NCI-H1105 (cell line): ENCODE data around the gene RSRP1.
"Not testable (repeated sequence)": the region's sequence is repeated elsewhere in the genome, so short reads cannot be mapped to it uniquely, and the experiment has no call there.

Experiments
- DNase-seq: peaks from one replicate; lab custom pipeline; 2025; lab: John Stamatoyannopoulos, UW

RSRP1 gene, protein sequence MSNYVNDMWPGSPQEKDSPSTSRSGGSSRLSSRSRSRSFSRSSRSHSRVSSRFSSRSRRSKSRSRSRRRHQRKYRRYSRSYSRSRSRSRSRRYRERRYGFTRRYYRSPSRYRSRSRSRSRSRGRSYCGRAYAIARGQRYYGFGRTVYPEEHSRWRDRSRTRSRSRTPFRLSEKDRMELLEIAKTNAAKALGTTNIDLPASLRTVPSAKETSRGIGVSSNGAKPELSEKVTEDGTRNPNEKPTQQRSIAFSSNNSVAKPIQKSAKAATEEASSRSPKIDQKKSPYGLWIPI

DNA sequence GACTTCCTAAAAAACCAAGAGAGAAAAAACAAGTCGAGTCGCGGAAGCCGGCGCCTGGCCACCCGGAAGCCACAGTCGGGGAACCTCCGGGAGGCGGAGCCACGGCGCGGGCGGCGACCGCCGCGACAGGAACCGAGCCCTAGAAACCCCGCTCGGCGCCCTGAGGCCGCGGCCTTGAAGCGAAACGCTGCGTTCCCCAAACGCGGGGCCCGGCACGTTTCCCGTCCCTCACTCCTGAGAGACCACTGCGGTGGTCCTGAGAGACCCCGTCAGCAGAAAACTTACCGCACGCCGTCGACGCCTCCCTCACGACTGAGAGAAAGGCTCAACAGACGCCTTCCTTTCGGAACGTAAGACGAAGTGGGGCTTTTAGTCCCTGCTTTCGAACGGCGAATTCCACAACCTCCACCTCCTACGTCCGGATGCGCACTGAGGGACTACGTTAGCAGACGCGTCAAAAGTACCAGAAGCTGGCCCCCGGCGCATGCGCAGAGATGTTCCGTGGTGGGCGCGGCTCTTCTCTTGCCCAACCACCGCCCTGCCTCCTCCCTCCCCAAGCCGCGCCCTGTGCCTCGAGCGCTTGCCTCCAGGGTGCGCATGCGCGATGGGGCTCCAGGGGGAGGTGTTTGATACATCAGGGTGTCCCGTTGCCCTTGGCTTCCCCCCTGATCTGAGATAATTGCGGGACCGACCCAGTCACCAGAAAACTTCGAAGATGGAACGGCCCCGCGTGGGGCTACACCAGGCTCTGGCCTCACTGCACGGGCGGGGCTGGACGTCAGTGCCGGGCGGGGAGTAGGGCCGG lies at the start of gene RSRP1:
Gene RSRP1 (minus strand): TSS at position 431 of the 805 bp plus-strand sequence. CDS start 491 bp downstream, outside the sequence.
- DNase-seq: peak; percentile 99

DNA sequence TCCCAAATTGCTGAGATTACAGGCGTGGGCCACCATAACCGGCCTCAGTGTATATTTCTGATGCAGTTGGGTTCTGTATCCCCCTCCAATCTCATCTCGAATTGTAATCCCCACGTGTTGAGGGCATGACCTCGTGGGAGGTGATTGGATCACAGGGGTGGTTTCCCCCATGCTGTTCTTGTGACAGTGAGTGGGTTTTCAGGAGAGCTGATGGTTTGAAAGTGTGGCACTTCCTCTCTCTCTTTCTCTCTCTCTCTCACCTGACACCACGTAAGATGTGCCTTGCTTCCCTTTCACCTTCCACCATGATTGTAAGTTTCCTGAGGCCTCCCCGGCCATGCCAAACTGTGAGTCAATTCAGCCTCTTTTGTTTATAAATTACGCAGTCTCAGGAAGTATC lies 49.2 kb upstream of the RSRP1 start:
- not testable (repeated sequence) for DNase-seq

DNA sequence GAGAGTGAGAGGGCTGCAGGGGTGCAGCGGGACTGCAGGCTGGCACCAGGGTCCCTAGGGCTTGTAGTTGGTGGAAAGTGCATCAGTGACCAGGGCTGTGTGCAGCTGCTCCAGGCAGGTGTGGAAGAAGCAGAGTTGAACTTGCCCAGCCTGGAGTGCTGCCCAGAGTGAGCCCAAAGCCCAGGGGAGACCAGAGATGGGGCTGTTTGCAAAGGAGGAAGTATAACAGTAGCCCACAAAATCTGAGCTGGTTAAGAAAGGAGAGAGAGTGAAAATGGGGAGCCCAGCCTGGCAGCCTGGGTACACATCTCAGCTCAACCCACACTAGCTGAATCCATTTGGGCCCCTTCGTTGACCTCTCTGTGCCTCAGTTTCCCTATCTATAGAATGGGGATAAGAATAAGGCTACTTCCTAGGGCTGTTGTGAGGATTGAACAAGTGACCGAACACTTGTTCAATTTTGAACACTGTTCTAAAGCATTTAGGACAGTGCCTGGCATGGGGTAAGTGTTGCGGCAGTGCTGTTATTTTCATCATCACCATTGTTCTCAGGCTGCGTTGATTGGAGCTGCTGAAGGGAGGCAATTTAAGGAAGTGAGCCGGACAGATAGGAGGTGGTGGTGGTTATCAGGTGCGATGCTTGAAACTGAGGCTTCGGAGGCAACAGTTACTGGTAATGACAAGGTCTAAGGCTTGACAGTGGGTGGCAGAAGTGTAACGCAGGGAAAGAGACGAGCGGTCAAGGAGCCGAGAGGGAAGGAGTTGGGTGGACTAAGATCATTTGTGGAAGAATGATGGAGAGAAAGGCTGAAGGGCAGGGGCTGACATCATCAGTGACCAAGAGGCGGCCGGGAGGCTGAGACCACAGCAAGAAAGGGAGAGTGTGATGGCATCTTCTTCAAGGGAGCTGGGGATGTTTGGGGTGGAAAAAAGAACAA lies 47.9 kb upstream of the RSRP1 start:
- not testable (repeated sequence) for DNase-seq

DNA sequence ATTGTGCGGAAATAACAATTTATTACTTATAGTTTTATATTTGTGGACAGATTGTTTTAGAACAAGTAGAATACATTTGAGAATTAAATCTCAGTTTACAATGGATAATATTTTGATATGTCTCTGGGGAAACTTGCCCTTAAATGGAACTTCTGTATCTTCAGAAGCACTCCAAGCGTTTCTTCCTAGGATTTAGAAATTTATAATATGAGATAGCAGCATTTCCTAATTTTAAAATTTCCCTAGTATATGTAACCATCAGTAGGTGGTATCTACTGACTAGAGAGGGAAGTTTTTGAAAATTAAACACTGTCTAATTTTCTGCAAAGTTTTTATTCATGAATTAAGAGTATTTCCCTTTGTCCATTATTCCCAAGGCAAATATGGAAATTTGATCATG lies 46.2 kb upstream of the RSRP1 start:
- DNase-seq: not testable (repeated sequence)

DNA sequence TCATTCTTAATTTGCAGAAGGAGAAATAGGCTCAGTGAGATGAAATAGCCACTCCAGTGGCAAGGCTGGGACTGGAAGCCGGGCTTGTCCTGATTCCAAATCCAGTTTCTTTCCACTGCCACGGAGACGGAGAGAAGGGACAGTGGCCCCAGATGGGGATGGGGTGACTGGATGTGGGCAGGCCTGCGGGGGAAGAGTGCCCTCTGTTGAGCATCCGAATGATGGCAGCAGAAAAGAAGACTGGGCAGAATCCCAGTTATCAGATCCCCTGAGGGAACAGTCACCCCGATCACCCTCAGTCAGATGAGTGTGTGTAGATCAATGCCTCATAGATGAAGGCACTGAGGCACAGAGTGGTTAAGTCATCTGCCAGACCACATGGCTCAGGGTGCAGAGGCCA lies 42.8 kb upstream of the RSRP1 start:
- DNase-seq: not testable (repeated sequence)

DNA sequence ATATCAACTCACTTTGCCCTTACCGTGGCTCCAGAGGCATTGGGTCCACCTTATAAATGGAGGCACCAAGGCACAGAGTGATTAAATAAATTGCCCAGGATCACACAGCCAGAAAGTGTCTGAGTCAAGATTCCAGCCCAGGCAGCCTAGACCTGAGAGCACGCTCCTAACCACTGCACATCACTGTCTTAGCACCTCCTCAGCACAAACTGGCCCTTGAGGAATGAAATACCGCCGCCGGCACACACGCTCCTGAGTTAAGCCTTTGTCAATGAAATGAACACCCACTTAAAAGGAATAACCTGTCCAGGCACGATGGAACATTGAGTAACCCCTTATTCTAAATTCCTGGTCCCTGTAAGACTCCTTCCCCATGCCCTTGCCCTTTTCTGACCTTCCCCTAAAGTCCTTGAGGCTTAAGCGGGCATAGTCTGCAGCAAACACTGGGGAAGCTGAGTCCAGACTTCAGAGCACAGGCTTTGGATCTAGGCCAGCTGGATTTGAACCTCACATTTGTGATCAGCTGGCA lies 41.4 kb upstream of the RSRP1 start:
- not testable (repeated sequence) for DNase-seq

DNA sequence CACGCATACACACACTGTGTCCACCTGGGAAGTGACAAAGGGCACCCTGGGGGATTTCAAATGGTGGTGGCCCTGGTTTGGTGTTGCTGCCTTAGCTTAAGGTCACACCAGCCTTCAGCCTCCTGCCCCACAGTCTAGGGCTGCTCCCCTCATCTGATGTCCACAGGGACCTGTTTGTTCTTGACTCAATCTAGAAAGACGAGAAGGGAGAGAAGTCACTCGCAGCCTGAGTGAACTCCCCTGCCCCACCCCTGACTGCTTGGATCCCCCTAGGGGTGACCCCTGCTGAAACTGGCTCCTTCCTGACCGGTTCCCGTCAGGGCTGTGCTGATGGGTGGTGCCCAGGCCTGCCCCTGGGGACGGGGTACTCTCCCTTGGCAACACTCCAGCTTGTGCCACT lies 39.9 kb upstream of the RSRP1 start:
- not testable (repeated sequence) for DNase-seq

DNA sequence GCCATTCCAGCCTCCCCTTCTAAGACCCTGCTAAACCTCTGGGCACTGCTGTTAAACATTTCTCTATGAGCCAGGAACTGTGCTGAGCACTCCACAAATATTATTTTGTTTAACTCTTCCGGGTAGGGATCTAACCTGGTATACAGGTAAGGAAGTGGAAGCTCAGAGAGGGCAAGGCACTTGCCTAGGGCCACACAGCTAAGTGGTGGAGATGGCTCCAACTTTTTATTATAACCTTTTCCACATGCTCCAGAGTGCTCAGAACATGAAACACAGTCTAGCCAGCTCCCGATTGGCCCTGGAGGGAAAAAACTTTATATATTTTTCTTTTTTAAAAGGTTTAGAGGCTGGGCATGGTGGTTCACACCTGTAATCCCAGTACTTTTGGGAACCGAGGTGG lies 38.6 kb upstream of the RSRP1 start:
- not testable (repeated sequence) for DNase-seq

DNA sequence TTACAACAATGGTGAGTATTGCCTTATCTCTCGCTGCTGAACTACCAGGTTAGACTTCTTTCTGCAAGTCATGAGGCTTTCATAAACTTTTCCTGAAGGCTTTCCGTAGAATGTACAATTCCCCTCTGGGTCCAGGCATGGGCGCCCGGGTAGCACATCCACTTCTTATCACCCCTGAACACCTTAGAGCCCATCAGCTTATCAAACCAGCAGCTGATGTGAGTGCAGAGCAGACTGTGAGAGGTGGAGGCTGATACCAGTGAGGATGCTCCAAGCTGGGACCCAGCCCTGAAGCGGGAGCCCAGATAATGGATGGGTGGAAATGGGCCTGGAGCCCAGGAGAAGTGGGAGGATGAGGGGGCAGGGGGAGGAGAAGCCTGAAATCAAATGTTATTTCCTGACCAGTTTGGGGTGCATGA lies 32.4 kb upstream of the RSRP1 start:
- DNase-seq: not testable (repeated sequence)

DNA sequence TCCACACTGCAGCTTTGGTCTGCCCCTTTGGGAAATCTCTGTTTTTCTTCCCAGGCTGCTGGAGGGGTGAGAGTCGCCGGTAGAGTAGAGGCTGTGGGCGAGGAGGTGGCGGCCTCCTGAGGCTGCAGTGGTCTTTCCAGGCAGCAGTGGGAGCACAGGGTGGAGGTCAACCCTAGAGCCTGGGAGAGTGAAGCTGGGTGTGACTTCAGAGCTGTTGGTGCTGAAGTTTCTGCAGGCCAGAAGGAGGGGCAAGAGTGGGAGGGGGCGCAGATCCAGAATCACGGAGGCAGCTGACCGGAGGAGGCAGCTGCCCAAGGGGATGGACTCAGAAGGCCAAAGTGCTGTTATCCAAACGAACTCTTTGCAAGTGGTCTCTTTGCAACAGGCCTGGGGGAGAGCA lies 31.5 kb upstream of the RSRP1 start:
- DNase-seq: not testable (repeated sequence)

DNA sequence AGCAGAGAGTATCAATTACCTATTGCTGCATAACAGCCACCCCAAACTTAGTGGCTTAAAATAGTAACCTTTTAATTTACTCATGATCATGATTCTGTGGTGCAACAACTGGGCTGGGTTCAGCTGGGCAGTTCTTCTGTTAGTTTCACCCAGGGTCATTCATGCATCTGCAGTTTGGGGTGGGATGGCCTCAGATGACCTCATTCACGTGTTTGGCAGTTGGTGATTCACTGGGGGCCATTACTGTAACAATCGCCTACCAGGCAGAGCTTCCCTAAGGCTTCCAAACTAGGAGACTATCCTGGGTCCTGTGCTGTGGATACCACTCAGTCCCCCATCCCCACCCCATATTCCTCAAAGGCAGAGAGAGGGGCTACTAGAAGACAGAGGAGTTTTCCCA lies 31.1 kb upstream of the RSRP1 start:
- DNase-seq: not testable (repeated sequence)

DNA sequence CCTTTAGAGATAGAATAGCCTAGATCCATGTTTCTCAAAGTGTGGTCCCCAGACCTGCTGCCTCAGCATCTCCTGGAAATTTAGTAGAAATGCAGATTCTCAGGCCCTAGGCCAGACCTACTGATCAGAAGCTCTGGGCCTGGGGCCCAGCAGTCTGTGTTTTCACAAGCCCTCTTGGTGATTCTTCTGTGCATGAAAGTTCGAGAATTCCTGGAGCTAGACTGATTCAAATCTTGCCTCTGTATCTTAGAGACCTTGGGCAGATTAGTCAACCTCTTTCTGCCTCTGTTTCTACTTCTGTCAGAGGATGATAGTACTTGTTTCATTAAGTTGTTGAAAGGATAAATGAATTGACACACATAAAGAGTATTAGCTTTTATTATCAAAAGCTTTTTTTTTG lies 30.0 kb upstream of the RSRP1 start:
- DNase-seq: not testable (repeated sequence)

DNA sequence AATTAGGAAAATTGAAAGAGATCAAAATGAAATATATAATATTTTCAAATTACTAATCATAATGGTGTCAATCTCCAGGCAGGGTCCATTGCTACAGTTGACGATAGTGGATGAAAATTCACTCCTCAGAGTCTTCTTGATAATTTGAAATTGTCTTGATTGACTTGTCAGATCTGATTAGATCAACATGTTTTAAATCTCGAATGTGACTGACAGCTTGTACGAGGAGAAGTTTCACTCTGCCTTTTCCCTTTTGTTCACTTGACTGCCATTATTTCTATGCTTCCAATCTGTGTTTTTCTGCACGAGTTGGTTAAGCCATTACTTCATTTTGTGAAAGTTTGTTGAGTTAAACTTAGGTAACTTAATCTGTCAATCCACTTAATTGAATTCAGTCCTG lies 28.4 kb upstream of the RSRP1 start:
- DNase-seq: not testable (repeated sequence)

DNA sequence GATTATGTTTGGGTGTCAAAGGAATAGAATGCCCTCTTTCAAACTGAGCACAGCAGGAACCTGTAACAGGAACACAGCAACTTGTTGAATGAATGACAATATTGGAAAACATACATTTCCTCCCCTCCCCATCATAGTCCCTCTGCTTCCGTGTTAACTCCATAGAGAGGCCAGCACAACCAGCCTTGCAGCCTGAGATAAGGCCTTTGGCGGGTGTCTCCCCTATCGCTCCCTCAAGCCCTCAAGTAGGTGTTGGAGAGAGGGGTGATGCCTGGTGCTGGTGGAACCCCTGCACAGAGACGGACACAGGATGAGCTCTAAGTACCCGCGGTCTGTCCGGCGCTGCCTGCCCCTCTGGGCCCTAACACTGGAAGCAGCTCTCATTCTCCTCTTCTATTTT lies 25.0 kb upstream of the RSRP1 start, which contains the start of gene RHD:
Gene RHD (plus strand): TSS at position 272 of the 400 bp plus-strand sequence. CDS start 39 bp downstream, at position 311.
- not testable (repeated sequence) for DNase-seq

DNA sequence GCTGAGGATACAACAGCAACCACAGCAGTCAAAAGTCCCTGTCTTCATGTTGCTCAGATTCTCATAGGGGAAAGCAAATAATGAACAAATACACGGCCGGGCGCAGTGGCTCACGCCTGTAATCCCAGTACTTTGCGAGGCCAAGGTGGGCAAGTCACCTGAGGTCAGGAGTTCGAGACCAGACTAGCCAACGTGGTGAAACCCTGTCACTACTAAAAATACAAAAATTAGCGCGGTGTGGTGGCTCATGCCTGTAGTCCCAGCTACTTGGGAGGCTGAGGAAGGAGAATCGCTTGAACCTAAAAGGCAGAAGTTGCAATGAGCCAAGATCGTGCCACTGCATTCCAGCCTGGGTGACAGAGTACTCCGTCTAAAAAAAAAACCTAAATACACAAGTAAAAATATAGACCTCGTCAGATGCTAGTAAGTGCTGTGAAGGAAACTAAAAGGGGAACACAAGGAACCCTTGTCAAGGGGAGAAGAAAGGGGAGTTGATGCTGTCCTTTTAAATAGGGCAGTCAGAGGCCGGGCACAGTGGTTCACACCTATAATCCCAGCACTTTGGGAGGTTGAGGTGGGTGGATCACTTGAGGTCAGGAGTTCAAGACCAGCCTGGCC lies 21.0 kb upstream of the RSRP1 start:
- not testable (repeated sequence) for DNase-seq

DNA sequence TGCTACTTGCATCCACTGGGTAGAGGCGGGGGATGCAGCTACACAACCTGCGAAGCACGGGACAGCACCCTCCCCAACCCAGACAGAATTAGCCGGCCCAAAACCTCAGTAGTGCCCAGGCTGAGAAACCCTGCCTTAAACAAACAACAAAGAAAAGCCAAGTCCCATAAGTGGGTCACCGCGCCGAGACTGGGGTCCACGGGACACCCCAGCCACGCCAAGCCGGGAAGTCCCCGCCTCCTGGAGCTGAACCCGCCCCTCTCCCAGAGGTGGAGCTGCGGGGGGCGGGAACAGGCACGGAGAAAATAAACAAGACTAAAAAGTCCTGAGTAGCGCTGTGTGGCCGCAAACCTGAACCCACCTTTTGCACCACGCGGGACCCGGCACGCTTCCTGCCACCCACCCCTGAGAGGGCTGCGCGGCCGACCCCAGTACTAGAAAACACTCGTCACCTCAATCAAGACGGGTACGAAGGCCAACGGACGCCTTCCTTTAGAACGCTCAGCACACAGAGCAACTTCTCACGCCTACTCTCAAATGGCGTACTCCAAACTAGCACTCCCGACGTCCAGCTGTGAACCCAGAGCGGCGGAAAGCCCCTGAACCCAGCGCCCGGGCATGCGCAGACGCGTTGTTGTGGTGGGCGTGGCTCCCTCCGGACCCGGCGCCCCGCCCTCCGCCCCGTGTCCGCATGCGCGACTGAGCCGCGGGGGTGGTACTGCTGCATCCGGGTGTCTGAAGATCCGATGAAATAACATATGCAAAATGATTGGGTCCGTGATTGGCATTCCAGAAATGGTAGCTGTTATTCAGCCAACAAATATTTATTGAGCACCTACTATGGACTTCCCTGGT lies 20.3 kb upstream of the RSRP1 start:
- peak; percentile 33 for DNase-seq

DNA sequence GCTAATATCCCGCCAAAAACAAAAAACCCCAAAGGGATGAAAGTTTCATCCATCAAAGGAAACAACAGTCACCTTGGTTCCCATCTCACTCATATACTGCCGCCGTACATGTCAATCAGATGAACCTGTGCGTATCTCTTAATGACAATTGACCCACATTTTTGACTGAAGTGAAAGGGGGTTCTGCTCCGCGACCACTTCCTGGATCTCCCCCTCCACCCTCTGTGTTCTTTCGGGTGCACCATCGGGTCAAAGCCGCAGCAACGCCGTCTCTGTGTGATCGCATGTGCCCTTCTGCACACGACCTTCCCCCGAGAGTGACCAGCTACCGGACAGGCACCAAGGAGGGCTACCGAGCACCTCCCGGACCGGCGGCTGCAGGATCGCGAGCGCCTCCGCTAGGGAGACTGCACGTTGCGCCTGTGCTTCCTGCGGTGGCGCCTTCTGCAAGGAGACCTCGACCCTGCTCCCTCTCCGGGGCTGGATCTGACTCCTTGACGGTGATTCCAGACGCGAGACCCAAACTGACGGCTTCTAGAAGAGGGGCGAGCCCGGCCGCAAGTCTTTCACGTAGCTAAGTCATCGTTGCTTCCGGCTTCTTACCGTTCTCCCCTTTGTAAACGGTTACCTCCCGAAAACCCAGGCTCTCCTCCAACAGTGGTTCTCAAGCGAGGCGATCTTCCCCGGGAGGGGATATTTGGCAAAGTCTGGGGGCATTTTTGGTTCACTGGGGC lies 19.5 kb upstream of the RSRP1 start:
- not testable (repeated sequence) for DNase-seq

DNA sequence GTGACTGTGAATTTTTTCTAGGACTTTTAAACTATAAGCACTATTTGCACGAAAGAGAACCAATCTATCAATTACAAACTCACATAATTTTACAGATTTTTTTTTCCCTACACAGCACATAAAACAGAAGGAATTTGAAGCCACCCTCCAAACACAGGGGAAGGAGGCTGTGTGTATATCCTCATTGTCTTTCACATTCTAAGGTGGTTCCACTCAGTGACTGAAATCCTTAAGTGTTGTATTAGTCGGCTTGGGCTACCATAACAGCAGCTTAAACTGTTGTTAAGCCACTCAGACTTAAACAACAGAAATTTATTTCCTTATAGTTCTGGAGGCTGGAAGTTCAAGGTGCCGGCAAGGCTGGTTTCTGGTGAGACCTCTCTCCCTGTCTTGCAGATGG lies 13.1 kb upstream of the RSRP1 start:
- not testable (repeated sequence) for DNase-seq

DNA sequence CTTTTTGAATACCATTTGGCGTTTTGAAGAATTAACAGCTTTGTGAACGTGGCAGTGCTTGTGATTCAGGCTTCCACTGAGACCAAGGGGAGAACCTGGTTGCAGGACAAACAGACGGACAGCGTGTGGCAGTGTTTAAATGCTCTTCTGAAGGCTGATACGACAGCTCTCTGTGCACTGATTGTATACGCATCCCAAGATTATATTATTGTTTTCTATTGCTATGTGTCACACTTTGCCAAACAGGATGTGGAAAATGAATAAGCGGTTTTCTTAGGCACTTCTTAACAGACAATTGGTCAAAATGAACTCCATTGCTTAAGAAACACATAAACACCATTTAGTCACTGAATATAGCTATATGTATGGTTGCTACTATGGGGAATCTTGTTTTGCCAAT lies 12.6 kb upstream of the RSRP1 start:
- DNase-seq: not testable (repeated sequence)

DNA sequence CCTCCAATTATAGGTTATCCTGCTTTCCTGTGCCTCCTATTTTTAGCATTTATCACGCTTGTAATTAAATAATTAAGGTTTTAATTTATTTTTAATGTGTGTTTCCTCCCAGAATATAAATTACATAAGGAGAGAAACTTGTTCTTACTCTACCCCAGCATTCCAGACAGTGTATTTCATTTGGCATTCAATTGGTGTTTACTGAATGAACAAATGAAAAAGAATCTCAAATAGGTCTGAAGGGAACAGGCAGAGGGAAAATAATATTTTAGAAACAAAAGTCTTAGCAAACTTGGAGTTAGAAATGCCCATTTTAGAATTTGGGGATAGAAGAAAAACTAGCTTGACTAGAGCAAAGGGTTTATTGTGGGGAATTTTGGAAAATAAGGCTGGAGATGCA lies 9.9 kb upstream of the RSRP1 start:
- DNase-seq: no peak
